PC-3 (cell line): ENCODE measurements around the gene ASIC3. TPM values are rescaled to one million over a fixed set of nuclear protein-coding genes. Genes with fewer than 3 reads are reported as not detected.

Source experiments
- ATAC-seq: fragments of 200-7000 bp; cut with Tn5 transposase; 2 replicates; pipeline ENCODE4 v1.9.1; 2020; ENCODE audit warnings: mild to moderate bottlenecking, moderate library complexity
- BruUV-seq: library from RNA; stranded (reverse); fragments of 400-500 nt; replicated peaks from 2 replicates; lab custom pipeline; 2021; lab: Mats Ljungman, UMichigan
- CTCF ChIA-PET: fragments of 300-600 bp; sonication (Branson Sonifier 250); formaldehyde crosslinking; loops from one replicate; lab custom pipeline; 2022; ENCODE audit warnings: antibody characterized with exemption; lab: Charles Lee
- POLR2A ChIA-PET: fragments of 300-600 bp; sonication (Branson Sonifier 250); formaldehyde crosslinking; loops from one replicate; lab custom pipeline; 2022; ENCODE audit warnings: antibody characterized with exemption; ENCODE audit not compliant: unreplicated experiment; lab: Charles Lee
- DNase-seq: peaks from one replicate; pipeline ENCODE4 v3.0.0-alpha.2; 2015
- H2AFZ ChIP-seq: fragments of 300-600 bp; sonication (generic); 2 replicates; pipeline ENCODE4 v1.6.0; 2016; ENCODE audit warnings: antibody characterized with exemption, low read length
- H3F3A ChIP-seq: fragments of 300-600 bp; sonication (generic); one replicate; pipeline ENCODE4 v1.6.0; 2017; ENCODE audit warnings: antibody characterized with exemption, low read length, control low read depth, mild to moderate bottlenecking; ENCODE audit not compliant: unreplicated experiment
- H3K27ac ChIP-seq: fragments of 300-600 bp; sonication (generic); 2 replicates; pipeline ENCODE4 v1.5.1; 2016; ENCODE audit warnings: mild to moderate bottlenecking, low read length
- H3K27me3 ChIP-seq: fragments of 300-600 bp; sonication (generic); 2 replicates; pipeline ENCODE4 v1.6.1; 2016; ENCODE audit warnings: low read length, mixed read lengths
- H3K36me3 ChIP-seq: fragments of 300-600 bp; sonication (generic); 2 replicates; pipeline ENCODE4 v1.6.1; 2016; ENCODE audit warnings: low read depth, mixed run types, low read length, mixed read lengths
- H3K4me1 ChIP-seq: fragments of 300-600 bp; sonication (generic); 2 replicates; pipeline ENCODE4 v1.5.1; 2016; ENCODE audit warnings: low read length; ENCODE audit not compliant: insufficient read depth
- H3K4me2 ChIP-seq: fragments of 300-600 bp; sonication (generic); 2 replicates; pipeline ENCODE4 v1.6.0; 2016; ENCODE audit warnings: low read length
- H3K4me3 ChIP-seq: fragments of 300-600 bp; sonication (generic); 2 replicates; pipeline ENCODE4 v1.5.1; 2016; ENCODE audit warnings: mild to moderate bottlenecking, low read length, mixed read lengths
- H3K79me2 ChIP-seq: fragments of 300-600 bp; sonication (generic); 2 replicates; pipeline ENCODE4 v1.6.1; 2017; ENCODE audit warnings: low read length, mixed read lengths
- H3K9ac ChIP-seq: fragments of 300-600 bp; sonication (generic); 2 replicates; pipeline ENCODE4 v1.6.0; 2016; ENCODE audit warnings: mild to moderate bottlenecking, low read length
- H3K9me2 ChIP-seq: fragments of 300-600 bp; sonication (generic); replicated peaks from 2 replicates; pipeline ENCODE4 v1.6.1; 2016; ENCODE audit warnings: mixed run types, low read length, mixed read lengths
- H3K9me3 ChIP-seq: fragments of 300-600 bp; sonication (generic); 2 replicates; pipeline ENCODE4 v1.6.1; 2016; ENCODE audit warnings: low read length, mixed read lengths
- H4K20me1 ChIP-seq: fragments of 300-600 bp; sonication (generic); 2 replicates; pipeline ENCODE4 v1.6.1; 2016; ENCODE audit warnings: low read length, mixed read lengths
- CTCF ChIP-seq: fragments of 300-600 bp; sonication (generic); conservative IDR thresholded peaks from 2 replicates; pipeline ENCODE4 v1.5.1; 2017; ENCODE audit warnings: antibody characterized with exemption, low read depth, mild to moderate bottlenecking, low read length
- EZH2 ChIP-seq: fragments of 300-600 bp; sonication (generic); IDR thresholded peaks from one replicate; pipeline ENCODE4 v1.6.1; 2017; ENCODE audit warnings: antibody characterized with exemption, mild to moderate bottlenecking, low read length; ENCODE audit not compliant: unreplicated experiment
- EZH2phosphoT487 ChIP-seq: fragments of 300-600 bp; sonication (generic); IDR thresholded peaks from 2 replicates; pipeline ENCODE4 v1.6.1; 2018; ENCODE audit warnings: mild to moderate bottlenecking, antibody characterized with exemption, low read length, borderline replicate concordance
- intact Hi-C: fragments of 100-400 bp; cut with micrococcal nuclease; formaldehyde crosslinking; loops from 2 replicates; pipeline ENCODE4 v1.9.0; 2023
- total RNA-seq: library from RNA; depleted of rRNA; stranded (reverse); fragments of >200 nt; gene quantifications from 2 replicates; pipeline ENCODE4 v1.2.3, GENCODE V29; 2014

Gene ASIC3
- total RNA-seq, 1 experiment from 2014 or later, result 1.7 TPM

GRCh38 chr7:151048911-151049463 is 656 bp downstream of the ASIC3 start:
- Histone ChIP-seq H3F3A (no peaks in the 10 kb centered on the region), H2AFZ (no peak overlapping the region), H3K27me3 (no peaks in the 10 kb centered on the region), H3K27ac (no peak overlapping the region), H4K20me1 (no peaks in the 10 kb centered on the region), H3K4me3 (no peak overlapping the region), H3K4me1 (peaks cover 12% of the 10 kb centered on the region), H3K9me2 (no peaks in the 10 kb centered on the region), H3K9me3 (no peaks in the 10 kb centered on the region), H3K9ac (no peak overlapping the region), H3K4me2 (no peak overlapping the region), H3K36me3 (no peaks in the 10 kb centered on the region), H3K79me2 (no peaks in the 10 kb centered on the region)
- TF ChIP-seq EZH2phosphoT487 (no peak), CTCF (no peak), EZH2 (no peak)
- ChIA-PET POLR2A (no interaction called here), CTCF (no interaction called here)
- intact Hi-C loops, result no loop called here
- no peak for DNase-seq
- ATAC-seq, result no peak
- BruUV-seq, result no TSS peak

- Histone ChIP-seq H3K27ac (no peak overlapping the region), H3K4me1 (peaks cover 12% of the 10 kb centered on the region), H3K9ac (no peak overlapping the region), H3K79me2 (no peaks in the 10 kb centered on the region), H3F3A (no peaks in the 10 kb centered on the region), H3K9me3 (no peaks in the 10 kb centered on the region), H3K36me3 (no peaks in the 10 kb centered on the region), H3K27me3 (no peaks in the 10 kb centered on the region), H3K4me2 (no peak overlapping the region), H2AFZ (no peak overlapping the region), H4K20me1 (no peaks in the 10 kb centered on the region), H3K9me2 (no peaks in the 10 kb centered on the region), H3K4me3 (no peak overlapping the region)
- CTCF ChIA-PET, result no interaction called here
- no TSS peak for BruUV-seq
- POLR2A ChIA-PET, result interaction anchor here (0.5 to 0.6 kb wide), 2 partner anchors 23 to 29 kb away, joined by 3 to 4 read pairs; partner anchors contain the start of genes ABCB8 and FASTK
- TF ChIP-seq EZH2 (no peak), CTCF (no peak), EZH2phosphoT487 (no peak)
- DNase-seq (no peak), ATAC-seq (no peak)
- intact Hi-C loops, result no loop called here
Observed at GRCh38 chr7:151051108-151051507, 2.8 kb downstream of the ASIC3 start.

- no peak overlapping the region for H3K4me3 ChIP-seq
- ChIA-PET POLR2A (no interaction called here), CTCF (no interaction called here)
- no peak overlapping the region for H3K4me2 ChIP-seq
- H2AFZ ChIP-seq, result no peak overlapping the region
- H3K79me2 ChIP-seq, result no peaks in the 10 kb centered on the region
- ATAC-seq (no peak), DNase-seq (no peak)
- no peaks in the 10 kb centered on the region for H3K27me3 ChIP-seq
- H3K4me1 ChIP-seq, result peaks cover 8% of the 10 kb centered on the region
- no peaks in the 10 kb centered on the region for H3K9me3 ChIP-seq
- BruUV-seq, result no TSS peak
- no peaks in the 10 kb centered on the region for H4K20me1 ChIP-seq
- intact Hi-C loops, result no loop called here
- H3K9me2 ChIP-seq, result no peaks in the 10 kb centered on the region
- no peak overlapping the region for H3K27ac ChIP-seq
- H3K9ac ChIP-seq, result no peak overlapping the region
- H3F3A ChIP-seq, result no peaks in the 10 kb centered on the region
- H3K36me3 ChIP-seq, result no peaks in the 10 kb centered on the region
- TF ChIP-seq CTCF (no peak), EZH2phosphoT487 (no peak), EZH2 (no peak)
Observed at GRCh38 chr7:151053096-151053495, 4.8 kb downstream of the ASIC3 start.
